GM12875 (cell line): ENCODE results near the gene SF3A1.

Experiments
- H3K4me3 ChIP-seq: one replicate; pipeline ENCODE4 v1.5.1; 2011; ENCODE audit warnings: low read depth, low read length, control low read depth
- TF ChIP-seq, protein P1 (sequence below): IDR thresholded peaks from 2 replicates; pipeline ENCODE4 v1.5.1; 2011; ENCODE audit warnings: low read depth, mild to moderate bottlenecking, control low read depth, inconsistent platforms, low read length, moderate library complexity, borderline replicate concordance; ENCODE audit not compliant: insufficient read depth

Gene SF3A1

DNA sequence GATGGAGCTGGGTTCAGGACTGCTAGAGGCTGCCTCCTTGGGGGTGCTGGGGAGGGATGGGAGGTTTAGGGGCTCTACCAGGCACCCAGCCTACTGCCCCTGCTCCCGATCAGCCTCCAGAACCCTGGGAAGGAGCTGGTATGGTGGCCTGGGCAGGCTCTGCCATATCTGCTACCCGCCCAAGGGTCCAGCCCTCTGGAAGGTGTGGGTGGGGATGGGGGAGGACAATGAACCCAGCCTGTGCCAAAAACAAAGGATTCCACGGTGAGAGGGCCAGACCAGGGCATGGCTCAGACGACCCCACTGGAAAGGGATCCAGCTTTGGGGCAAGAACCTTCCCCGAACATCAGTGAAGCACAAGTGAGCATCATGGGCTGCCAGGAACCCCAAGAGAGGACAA lies 70.4 kb downstream of the SF3A1 start:
- TF ChIP-seq, protein P1, sequence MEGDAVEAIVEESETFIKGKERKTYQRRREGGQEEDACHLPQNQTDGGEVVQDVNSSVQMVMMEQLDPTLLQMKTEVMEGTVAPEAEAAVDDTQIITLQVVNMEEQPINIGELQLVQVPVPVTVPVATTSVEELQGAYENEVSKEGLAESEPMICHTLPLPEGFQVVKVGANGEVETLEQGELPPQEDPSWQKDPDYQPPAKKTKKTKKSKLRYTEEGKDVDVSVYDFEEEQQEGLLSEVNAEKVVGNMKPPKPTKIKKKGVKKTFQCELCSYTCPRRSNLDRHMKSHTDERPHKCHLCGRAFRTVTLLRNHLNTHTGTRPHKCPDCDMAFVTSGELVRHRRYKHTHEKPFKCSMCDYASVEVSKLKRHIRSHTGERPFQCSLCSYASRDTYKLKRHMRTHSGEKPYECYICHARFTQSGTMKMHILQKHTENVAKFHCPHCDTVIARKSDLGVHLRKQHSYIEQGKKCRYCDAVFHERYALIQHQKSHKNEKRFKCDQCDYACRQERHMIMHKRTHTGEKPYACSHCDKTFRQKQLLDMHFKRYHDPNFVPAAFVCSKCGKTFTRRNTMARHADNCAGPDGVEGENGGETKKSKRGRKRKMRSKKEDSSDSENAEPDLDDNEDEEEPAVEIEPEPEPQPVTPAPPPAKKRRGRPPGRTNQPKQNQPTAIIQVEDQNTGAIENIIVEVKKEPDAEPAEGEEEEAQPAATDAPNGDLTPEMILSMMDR, result no peak
- H3K4me3 ChIP-seq, result no peak overlapping the region

DNA sequence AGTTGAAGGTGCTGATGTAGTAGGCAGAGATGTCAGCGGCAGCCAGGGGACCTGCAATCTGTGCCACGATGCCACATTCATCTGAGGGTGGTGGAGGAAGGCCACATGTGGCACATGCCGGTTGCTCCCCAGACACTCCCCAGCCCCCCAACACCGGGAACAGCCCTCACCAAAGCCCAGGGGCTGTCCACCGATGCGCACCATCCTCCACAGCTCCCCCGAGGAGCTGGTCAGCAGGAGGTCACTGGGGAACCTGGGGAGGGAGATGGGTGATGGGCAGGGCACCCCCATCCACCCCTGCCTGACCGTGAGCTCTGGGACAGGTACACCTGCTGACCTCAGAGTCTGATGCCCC lies 70.9 kb downstream of the SF3A1 start:
- H3K4me3 ChIP-seq, result no peak overlapping the region
- TF ChIP-seq, protein P1, result no peak

DNA sequence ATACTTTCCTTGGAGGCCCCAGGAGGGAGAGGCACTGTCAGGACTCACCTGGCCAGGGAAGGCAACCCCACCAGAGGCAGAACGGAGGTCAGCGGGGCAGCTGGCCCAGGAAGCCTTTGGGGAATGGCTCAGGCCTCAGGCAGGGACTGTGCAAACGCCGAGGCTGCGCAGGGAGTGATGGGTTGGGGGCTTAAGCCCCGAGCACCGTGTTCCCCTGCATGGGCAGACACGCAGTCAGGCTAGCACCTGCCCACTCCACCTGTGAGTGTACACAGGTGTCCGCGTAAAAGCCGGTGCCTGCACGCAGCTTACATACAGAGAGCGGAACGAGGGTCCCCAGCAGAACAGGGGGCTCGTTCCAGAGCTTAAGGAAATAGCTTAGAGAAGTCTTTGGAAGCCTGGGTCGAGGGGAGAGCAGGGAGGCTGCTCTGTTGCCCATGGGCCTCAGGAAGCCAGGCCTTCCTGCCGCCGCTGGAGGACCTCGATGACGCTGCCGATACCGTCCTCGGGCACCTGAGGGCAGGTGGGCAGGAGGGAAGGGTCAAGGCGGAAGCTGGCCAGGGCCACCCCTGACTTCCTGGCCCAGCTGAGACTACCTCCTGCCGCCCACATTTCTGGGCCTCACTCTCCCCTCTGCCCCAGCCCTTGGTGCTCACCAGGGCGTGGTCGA lies 71.4 kb downstream of the SF3A1 start:
- TF ChIP-seq, protein P1, result no peak
- no peak overlapping the region for H3K4me3 ChIP-seq

DNA sequence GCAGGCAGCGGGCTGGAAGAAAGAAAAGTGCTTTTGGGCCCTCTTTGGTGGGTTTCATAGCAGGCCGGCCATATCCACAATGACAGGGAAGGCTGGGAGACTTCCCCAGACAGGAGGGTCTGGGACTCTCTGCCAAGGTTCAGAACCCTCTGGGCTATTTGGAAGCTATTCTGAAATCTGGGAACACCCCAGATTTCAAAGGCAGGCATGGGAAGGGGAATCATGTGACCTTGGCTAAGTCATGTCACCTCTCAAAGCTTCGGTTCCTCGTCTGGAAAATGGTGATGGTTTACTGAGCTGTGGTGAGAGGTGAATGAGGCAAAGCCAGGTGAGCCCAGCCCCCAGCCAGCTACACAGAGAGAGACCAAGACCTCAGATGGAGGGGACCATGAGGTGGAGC lies 72.0 kb downstream of the SF3A1 start:
- TF ChIP-seq, protein P1, result no peak
- H3K4me3 ChIP-seq, result no peak overlapping the region

DNA sequence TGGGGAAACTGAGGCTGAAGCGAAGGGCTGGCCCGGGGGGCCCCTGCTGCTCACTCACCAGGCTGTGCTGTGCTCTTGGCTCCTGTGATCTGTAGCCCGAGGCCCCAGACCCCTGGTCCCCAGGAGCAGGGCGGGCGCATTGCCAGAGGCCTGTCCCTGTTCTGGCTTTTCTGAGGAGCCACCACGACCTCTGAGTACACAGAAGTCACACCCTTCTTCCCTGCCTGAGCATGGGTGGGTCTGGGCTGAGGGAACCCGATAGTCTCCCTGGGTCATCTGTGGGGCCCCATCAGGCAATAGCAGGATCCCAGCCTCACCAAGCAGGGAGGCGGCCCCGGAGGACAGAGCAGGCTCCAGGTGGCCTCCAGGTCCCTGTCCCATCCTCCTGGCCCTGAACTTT lies 72.5 kb downstream of the SF3A1 start:
- no peak overlapping the region for H3K4me3 ChIP-seq
- TF ChIP-seq, protein P1, result no peak

DNA sequence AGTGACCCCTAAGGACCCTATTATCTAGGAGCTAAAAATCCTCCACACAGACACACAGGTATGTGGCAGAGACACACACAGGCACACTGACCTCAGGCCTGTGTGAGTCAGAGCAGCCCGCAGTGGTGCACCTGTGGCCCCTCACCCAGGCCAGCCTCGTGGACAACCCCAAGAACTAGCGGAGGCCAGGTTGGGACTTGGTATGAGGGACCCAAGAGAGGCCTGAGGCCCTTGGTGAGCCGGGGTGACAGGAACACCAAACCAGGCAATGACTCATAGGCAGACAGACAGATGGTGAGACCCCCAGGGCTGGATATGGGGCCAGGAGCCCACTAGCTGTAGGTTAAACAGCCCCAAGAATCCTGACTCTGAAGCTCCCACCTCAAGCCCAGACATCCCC lies 73.4 kb downstream of the SF3A1 start:
- TF ChIP-seq, protein P1, result no peak
- no peak overlapping the region for H3K4me3 ChIP-seq

DNA sequence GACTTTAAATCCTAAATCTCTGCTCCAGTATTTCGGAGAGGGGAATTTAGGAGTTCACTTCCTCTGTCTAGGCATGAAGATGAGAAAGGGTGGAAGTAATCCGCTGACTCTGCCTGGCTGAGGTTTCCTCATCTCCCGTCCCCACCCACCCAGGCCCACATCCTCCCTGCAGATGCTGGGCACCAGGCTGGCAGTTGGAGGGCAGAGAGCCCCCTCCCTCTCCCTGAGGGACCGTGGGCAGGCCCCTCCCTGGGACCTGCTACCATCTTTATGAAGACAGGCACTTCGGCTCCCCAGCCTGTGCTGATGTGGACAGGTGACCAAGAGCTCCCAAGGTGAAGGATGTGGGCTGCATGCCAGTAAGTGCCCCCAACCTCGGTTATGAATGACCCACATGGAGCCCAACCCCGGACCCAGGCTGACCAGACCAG lies 74.1 kb downstream of the SF3A1 start:
- no peak overlapping the region for H3K4me3 ChIP-seq
- TF ChIP-seq, protein P1, result no peak
